ENCODE data around the gene SEH1L.

Gene SEH1L

DNA sequence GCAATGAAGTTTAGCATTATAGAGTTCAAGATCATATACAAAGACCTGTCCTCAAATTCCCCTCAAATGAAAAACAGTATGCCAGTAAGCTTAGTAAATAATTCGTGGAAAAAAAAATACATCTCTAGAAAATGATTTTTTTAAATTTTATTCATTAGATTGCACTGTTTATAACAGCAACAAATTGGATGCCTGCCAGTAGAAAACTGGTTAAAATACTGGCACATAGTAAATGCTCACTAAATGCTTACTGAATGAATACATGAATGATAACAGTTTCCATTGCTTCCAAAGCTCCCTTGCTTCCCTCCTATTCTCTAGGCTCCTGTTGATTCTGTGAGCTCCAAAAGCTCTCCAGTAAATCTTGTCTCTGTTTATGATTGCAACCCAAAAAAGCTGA lies 25.5 kb upstream of the SEH1L start:
- Histone ChIP-seq H3K9me3 (ENCODE audit: control insufficient read depth in 1 of 2, low read length in 2 of 2) (no peaks in the 10 kb centered on the region), H3K27ac (ENCODE audit: low read length) (no peak overlapping the region)

DNA sequence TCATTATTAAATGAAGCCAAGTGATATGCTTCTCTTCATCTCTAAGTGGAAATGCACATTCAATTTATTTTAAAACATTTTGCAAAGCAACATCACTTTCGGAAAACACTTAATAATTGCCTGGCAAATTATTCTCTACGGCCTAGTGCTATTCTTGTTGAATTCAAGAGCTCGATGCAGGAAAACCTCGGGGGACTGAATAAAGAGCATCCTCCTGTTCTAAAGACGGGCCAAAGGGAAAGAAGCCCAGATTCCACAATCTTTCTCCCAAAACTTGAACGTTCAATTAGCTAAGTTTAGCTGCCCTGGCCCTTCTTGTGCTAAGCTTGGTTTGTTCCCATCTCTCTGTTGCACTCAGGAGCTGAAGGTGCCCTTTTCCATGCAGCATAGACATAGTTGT lies 23.2 kb upstream of the SEH1L start:
- Histone ChIP-seq H3K27me3 (ENCODE audit: low read depth, low read length) (no peaks in the 10 kb centered on the region), H3K36me3 (ENCODE audit: control insufficient read depth in 1 of 2, insufficient read depth in 2 of 2, low read length in 2 of 2) (no peaks in the 10 kb centered on the region), H3K27ac (ENCODE audit: low read length) (no peak overlapping the region), H3K4me3 (ENCODE audit: low read depth in 1 of 2, low read length in 2 of 2) (no peak overlapping the region), H3K4me1 (ENCODE audit: control insufficient read depth in 1 of 2, insufficient read depth in 2 of 2, low read length in 2 of 2) (no peaks in the 10 kb centered on the region), H3K9me3 (ENCODE audit: control insufficient read depth in 1 of 2, low read length in 2 of 2) (no peaks in the 10 kb centered on the region)

More for the DNA sequence above, 25.5 kb upstream of the SEH1L start:
- Histone ChIP-seq H3K27me3 (ENCODE audit: low read depth, low read length) (no peaks in the 10 kb centered on the region), H3K36me3 (ENCODE audit: control insufficient read depth in 1 of 2, insufficient read depth in 2 of 2, low read length in 2 of 2) (no peaks in the 10 kb centered on the region), H3K4me1 (ENCODE audit: control insufficient read depth in 1 of 2, insufficient read depth in 2 of 2, low read length in 2 of 2) (no peaks in the 10 kb centered on the region), H3K4me3 (ENCODE audit: low read depth in 1 of 2, low read length in 2 of 2) (no peak overlapping the region)

DNA sequence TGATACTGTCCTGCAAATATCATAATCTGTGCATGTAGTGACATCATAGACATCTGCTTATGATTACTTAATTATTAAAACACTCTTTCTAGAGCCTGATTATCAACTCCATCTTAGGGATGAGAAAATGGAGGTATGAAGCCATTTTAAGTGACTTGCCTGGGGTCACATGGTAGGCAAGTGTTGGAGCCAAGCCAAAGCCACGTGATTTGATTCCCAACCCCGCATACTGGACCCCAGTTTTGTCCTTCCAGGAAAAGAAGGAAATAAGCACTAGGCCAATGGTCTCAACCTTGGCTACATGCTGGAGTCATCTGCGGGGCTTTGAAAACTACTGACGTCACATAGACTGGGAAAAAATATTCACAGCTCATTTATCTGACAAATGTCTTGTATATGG lies 19.6 kb upstream of the SEH1L start:
- no peak overlapping the region for H3K4me3 ChIP-seq (ENCODE audit: low read depth in 1 of 2, low read length in 2 of 2)
- no peaks in the 10 kb centered on the region for H3K4me1 ChIP-seq (ENCODE audit: control insufficient read depth in 1 of 2, insufficient read depth in 2 of 2, low read length in 2 of 2)
- H3K27ac ChIP-seq (ENCODE audit: low read length), result no peak overlapping the region
- H3K9me3 ChIP-seq (ENCODE audit: control insufficient read depth in 1 of 2, low read length in 2 of 2), result no peaks in the 10 kb centered on the region
- H3K27me3 ChIP-seq (ENCODE audit: low read depth, low read length), result no peaks in the 10 kb centered on the region
- no peaks in the 10 kb centered on the region for H3K36me3 ChIP-seq (ENCODE audit: control insufficient read depth in 1 of 2, insufficient read depth in 2 of 2, low read length in 2 of 2)

DNA sequence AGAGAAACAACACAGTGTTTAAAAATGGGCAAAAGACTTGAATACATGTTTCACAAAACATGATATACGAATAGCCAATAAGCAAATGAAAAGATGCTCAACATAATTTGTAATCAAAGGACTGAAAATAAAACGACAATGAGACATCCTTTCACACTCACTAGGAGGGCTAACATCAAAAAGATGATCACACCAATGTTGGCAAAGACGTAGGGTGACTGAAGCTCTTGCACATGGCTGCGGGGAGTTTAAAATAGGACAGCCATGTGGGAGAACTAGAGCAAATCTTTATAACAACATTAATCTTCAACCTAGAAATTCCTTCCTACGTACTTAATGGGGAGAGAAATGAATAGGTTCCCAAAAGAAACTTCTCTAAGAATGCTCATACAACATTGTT lies 19.2 kb upstream of the SEH1L start:
- H3K36me3 ChIP-seq (ENCODE audit: control insufficient read depth in 1 of 2, insufficient read depth in 2 of 2, low read length in 2 of 2), result no peaks in the 10 kb centered on the region
- H3K27me3 ChIP-seq (ENCODE audit: low read depth, low read length), result no peaks in the 10 kb centered on the region
- no peak overlapping the region for H3K27ac ChIP-seq (ENCODE audit: low read length)
- H3K9me3 ChIP-seq (ENCODE audit: control insufficient read depth in 1 of 2, low read length in 2 of 2), result no peaks in the 10 kb centered on the region
- H3K4me1 ChIP-seq (ENCODE audit: control insufficient read depth in 1 of 2, insufficient read depth in 2 of 2, low read length in 2 of 2), result no peaks in the 10 kb centered on the region
- H3K4me3 ChIP-seq (ENCODE audit: low read depth in 1 of 2, low read length in 2 of 2), result no peak overlapping the region

DNA sequence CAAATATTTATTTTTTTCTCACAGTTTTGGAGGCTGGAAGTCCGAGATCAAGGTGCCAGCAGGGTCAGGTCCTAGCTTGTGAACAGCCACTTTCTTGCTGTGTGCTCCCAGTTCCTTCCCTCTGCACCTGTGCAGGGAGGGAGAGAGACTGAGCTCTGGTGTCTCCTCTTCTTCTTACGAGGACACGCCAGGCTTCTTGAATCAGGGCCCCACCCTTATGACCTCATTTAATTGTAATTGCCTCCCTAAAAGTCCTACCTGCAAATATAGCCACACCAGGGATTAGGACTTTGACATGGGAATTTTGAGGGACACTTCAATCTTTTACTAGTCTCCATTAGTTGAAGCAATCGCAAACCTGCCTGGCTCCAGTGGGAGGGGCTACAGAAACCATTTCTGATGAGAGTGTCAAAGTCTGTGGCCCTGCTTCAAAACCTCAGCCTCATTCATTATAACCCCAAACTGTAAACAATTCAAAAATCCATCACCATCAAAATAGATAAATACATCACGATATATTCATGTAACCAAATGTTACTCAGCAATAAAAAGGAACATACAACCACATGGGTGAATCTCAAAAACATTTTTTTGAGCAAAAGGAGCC lies 18.2 kb upstream of the SEH1L start:
- no peaks in the 10 kb centered on the region for H3K9me3 ChIP-seq (ENCODE audit: control insufficient read depth in 1 of 2, low read length in 2 of 2)

DNA sequence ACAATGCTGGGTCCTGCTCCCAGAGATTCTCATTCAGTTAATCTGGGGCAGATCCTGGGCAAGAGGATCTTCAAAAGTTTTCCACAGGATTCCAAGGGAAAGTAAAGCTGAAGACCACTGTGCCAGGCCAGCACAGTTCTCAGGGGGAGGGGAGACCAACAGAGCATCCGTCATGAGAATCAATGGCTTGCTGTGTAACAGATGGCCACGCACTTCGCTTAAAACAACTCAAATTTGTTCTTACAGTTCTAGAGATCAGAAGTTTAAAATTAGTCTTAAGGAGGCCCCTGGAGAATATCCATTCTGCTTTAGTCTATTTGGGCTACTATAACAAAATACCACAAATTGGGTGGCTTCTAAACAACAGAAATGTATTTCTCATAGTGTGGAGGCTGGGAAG lies 17.4 kb upstream of the SEH1L start:
- no peaks in the 10 kb centered on the region for H3K4me1 ChIP-seq (ENCODE audit: control insufficient read depth in 1 of 2, insufficient read depth in 2 of 2, low read length in 2 of 2)
- no peaks in the 10 kb centered on the region for H3K27me3 ChIP-seq (ENCODE audit: low read depth, low read length)
- no peaks in the 10 kb centered on the region for H3K9me3 ChIP-seq (ENCODE audit: control insufficient read depth in 1 of 2, low read length in 2 of 2)
- no peak overlapping the region for H3K4me3 ChIP-seq (ENCODE audit: low read depth in 1 of 2, low read length in 2 of 2)
- H3K36me3 ChIP-seq (ENCODE audit: control insufficient read depth in 1 of 2, insufficient read depth in 2 of 2, low read length in 2 of 2), result no peaks in the 10 kb centered on the region
- H3K27ac ChIP-seq (ENCODE audit: low read length), result no peak overlapping the region

More for the DNA sequence above, 18.2 kb upstream of the SEH1L start:
- H3K27me3 ChIP-seq (ENCODE audit: low read depth, low read length), result no peaks in the 10 kb centered on the region
- no peak overlapping the region for H3K27ac ChIP-seq (ENCODE audit: low read length)
- no peak overlapping the region for H3K4me3 ChIP-seq (ENCODE audit: low read depth in 1 of 2, low read length in 2 of 2)
- H3K4me1 ChIP-seq (ENCODE audit: control insufficient read depth in 1 of 2, insufficient read depth in 2 of 2, low read length in 2 of 2), result no peaks in the 10 kb centered on the region
- no peaks in the 10 kb centered on the region for H3K36me3 ChIP-seq (ENCODE audit: control insufficient read depth in 1 of 2, insufficient read depth in 2 of 2, low read length in 2 of 2)

DNA sequence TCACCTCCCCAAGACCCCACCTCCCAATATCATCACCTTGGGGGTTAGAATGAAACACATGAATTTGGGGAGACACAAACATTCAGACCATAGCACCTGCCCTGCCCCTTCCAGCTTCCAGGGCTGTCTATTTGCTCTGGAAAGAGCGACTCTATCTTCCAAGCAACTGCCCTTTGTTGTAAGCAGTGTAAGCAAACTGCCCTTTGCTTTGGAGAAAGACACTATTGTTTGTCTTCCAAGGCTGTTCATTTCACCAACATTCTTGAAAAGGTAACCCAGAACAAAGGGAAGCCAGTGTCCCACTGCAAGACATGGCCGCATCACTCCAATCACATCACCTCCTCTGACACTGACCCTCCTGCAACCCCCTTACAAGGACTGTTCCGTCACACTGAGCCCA lies 16.9 kb upstream of the SEH1L start:
- Histone ChIP-seq H3K4me3 (ENCODE audit: low read depth in 1 of 2, low read length in 2 of 2) (no peak overlapping the region), H3K9me3 (ENCODE audit: control insufficient read depth in 1 of 2, low read length in 2 of 2) (no peaks in the 10 kb centered on the region), H3K27me3 (ENCODE audit: low read depth, low read length) (no peaks in the 10 kb centered on the region), H3K36me3 (ENCODE audit: control insufficient read depth in 1 of 2, insufficient read depth in 2 of 2, low read length in 2 of 2) (no peaks in the 10 kb centered on the region), H3K27ac (ENCODE audit: low read length) (no peak overlapping the region), H3K4me1 (ENCODE audit: control insufficient read depth in 1 of 2, insufficient read depth in 2 of 2, low read length in 2 of 2) (no peaks in the 10 kb centered on the region)

DNA sequence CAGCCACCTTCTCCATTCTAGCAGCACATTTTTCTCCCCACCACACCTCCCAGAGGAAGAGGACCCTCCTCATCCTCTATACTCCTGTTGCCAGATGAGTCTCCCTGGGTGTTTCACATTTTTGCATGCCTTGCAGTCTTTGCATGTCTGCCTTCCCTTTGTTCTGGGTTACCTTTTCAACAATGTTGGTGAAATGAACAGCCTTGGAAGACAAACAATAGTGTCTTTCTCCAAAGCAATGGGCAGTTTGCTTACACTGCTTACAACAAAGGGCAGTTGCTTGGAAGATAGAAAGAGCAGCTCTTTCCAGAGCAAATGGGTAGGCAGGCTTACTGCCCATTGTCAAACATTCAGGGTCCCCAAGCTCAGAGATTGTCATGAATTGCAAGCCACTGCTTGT lies 14.5 kb upstream of the SEH1L start:
- Histone ChIP-seq H3K36me3 (ENCODE audit: control insufficient read depth in 1 of 2, insufficient read depth in 2 of 2, low read length in 2 of 2) (no peaks in the 10 kb centered on the region), H3K4me1 (ENCODE audit: control insufficient read depth in 1 of 2, insufficient read depth in 2 of 2, low read length in 2 of 2) (no peaks in the 10 kb centered on the region), H3K27ac (ENCODE audit: low read length) (no peak overlapping the region), H3K9me3 (ENCODE audit: control insufficient read depth in 1 of 2, low read length in 2 of 2) (no peaks in the 10 kb centered on the region), H3K27me3 (ENCODE audit: low read depth, low read length) (no peaks in the 10 kb centered on the region), H3K4me3 (ENCODE audit: low read depth in 1 of 2, low read length in 2 of 2) (no peak overlapping the region)

DNA sequence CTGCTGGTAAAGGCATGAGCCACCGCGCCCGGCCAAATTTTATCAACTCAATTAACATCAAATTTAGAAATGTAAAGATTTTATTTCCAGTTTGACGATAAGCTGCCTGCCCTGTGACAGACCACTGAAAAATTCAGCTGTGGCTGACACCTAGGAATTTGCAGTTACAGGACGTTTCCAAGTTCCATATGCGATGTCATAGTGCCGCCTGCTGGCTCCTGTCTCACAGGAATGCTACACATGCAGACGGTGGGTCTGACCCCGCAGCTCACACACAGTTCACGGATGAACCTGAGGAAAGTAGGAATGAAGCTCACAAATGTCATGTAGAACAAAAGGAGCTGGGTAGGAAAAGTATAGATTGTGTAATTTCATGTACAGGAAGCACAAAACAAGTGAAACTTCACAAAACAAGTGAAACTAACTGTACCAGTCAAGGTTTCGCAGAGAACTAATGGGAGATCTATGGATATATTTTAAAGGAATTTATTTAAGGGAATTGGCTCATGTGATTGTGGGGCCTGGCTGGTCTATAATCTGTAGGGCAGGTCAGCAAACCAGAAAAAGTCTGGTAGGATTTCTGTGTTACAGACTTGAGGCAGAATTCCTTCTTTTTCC lies 13.2 kb upstream of the SEH1L start:
- H3K9me3 ChIP-seq (ENCODE audit: control insufficient read depth in 1 of 2, low read length in 2 of 2), result no peaks in the 10 kb centered on the region
- H3K4me1 ChIP-seq (ENCODE audit: control insufficient read depth in 1 of 2, insufficient read depth in 2 of 2, low read length in 2 of 2), result no peaks in the 10 kb centered on the region
- no peak overlapping the region for H3K4me3 ChIP-seq (ENCODE audit: low read depth in 1 of 2, low read length in 2 of 2)
- no peak overlapping the region for H3K27ac ChIP-seq (ENCODE audit: low read length)
- no peaks in the 10 kb centered on the region for H3K27me3 ChIP-seq (ENCODE audit: low read depth, low read length)
- no peaks in the 10 kb centered on the region for H3K36me3 ChIP-seq (ENCODE audit: control insufficient read depth in 1 of 2, insufficient read depth in 2 of 2, low read length in 2 of 2)

DNA sequence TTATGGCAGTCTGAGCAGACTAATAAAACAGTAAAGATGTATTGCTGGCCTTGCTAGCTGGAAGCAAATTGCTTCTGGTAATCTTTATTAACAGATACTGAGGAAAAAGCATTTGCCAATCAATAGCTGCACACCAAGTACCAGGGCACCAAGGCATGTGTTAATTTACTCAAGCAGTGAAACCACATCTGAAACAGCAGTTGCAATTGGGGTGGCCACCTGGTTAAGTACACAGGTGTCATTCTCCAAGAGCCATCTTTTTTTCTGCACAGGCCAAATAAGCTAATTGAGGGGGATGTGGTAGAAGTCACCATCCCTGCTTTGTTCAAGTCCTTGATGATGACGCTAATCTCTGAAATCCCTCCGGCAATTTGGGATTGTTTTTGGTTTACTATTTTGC lies 8.6 kb upstream of the SEH1L start:
- Histone ChIP-seq H3K4me1 (ENCODE audit: control insufficient read depth in 1 of 2, insufficient read depth in 2 of 2, low read length in 2 of 2) (no peaks in the 10 kb centered on the region), H3K36me3 (ENCODE audit: control insufficient read depth in 1 of 2, insufficient read depth in 2 of 2, low read length in 2 of 2) (no peaks in the 10 kb centered on the region), H3K27me3 (ENCODE audit: low read depth, low read length) (no peaks in the 10 kb centered on the region), H3K9me3 (ENCODE audit: control insufficient read depth in 1 of 2, low read length in 2 of 2) (no peaks in the 10 kb centered on the region), H3K4me3 (ENCODE audit: low read depth in 1 of 2, low read length in 2 of 2) (no peak overlapping the region), H3K27ac (ENCODE audit: low read length) (no peak overlapping the region)

DNA sequence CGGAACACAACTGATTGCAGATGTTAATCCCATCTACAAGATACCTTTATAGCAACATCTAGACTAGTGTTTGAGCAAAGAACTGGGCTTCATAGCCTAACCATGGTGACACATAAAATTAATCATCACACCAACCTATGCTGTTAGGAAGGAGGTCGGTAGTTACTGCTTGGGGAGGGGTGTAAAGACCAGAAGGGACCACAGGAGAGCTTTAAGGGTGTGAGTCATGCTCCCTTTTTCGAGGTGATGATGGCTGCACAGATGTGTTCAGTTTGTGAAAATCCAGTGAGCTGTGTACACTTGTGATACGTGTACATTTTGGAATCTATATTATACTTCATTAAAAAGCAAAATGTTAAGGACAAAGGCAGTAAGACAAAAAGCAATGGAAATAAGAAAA lies 4.6 kb upstream of the SEH1L start:
- no peaks in the 10 kb centered on the region for H3K4me1 ChIP-seq (ENCODE audit: control insufficient read depth in 1 of 2, insufficient read depth in 2 of 2, low read length in 2 of 2)
- no peaks in the 10 kb centered on the region for H3K27me3 ChIP-seq (ENCODE audit: low read depth, low read length)
- H3K4me3 ChIP-seq (ENCODE audit: low read depth in 1 of 2, low read length in 2 of 2), result no peak overlapping the region
- no peak overlapping the region for H3K27ac ChIP-seq (ENCODE audit: low read length)
- no peaks in the 10 kb centered on the region for H3K36me3 ChIP-seq (ENCODE audit: control insufficient read depth in 1 of 2, insufficient read depth in 2 of 2, low read length in 2 of 2)
- H3K9me3 ChIP-seq (ENCODE audit: control insufficient read depth in 1 of 2, low read length in 2 of 2), result no peaks in the 10 kb centered on the region

DNA sequence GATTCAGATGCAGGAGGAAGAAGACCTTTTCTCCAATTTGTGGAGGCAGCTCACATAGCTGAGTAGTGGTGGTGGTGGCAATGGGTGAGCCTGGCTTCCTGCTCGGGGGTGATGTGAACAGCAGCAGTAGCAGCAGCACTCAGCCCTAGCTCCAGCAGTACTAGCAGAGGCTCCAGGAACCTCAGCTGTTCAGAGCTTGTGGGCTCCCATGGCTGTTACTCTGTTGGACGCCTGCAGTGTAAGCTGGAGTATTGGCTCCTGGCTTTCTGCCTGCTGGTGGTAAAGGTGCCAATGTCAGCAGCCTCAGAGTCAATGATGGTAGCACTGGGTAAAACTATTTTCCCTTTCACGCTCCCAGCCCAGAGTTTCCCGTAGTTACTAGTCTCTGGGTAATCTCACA lies 3.1 kb upstream of the SEH1L start:
- no peaks in the 10 kb centered on the region for H3K27me3 ChIP-seq (ENCODE audit: low read depth, low read length)
- H3K36me3 ChIP-seq (ENCODE audit: control insufficient read depth in 1 of 2, insufficient read depth in 2 of 2, low read length in 2 of 2), result no peaks in the 10 kb centered on the region
- no peaks in the 10 kb centered on the region for H3K9me3 ChIP-seq (ENCODE audit: control insufficient read depth in 1 of 2, low read length in 2 of 2)
- H3K27ac ChIP-seq (ENCODE audit: low read length), result no peak overlapping the region
- peaks cover 0 to 4% of the 10 kb centered on the region in 2 donors for H3K4me1 ChIP-seq (ENCODE audit: control insufficient read depth in 1 of 2, insufficient read depth in 2 of 2, low read length in 2 of 2)
- no peak overlapping the region for H3K4me3 ChIP-seq (ENCODE audit: low read depth in 1 of 2, low read length in 2 of 2)
